Right atrium auricular region (tissue), 2 donors: Measurements from ENCODE around the gene B3GNT5. TPM values are rescaled to one million over a fixed set of nuclear protein-coding genes. Genes with fewer than 3 reads are reported as not detected.

Source experiments
- DNase-seq: peaks from one replicate; pipeline ENCODE4 v3.0.0-alpha.2; 2019; ENCODE audit warnings: low spot score
- H3K27ac ChIP-seq, 2 donors: fragments of 200-600 bp; sonication (generic); 1 replicate in 1 of 2; 2 replicates in 1 of 2; pipeline ENCODE4 v1.5.1; 2016 to 2019
- H3K27me3 ChIP-seq, 2 donors: fragments of 200-600 bp; sonication (generic); one replicate each; pipeline versions ENCODE4 v1.5.1 to v1.6.0; 2017 to 2019
- H3K36me3 ChIP-seq: fragments of 200-600 bp; sonication (generic); one replicate; pipeline ENCODE4 v1.5.1; 2016
- H3K4me1 ChIP-seq, 2 donors: fragments of 200-600 bp; sonication (generic); one replicate each; pipeline versions ENCODE4 v1.5.1 to v1.6.0; 2017 to 2019
- H3K4me3 ChIP-seq, 2 donors: fragments of 200-600 bp; sonication (generic); 1 replicate in 1 of 2; 2 replicates in 1 of 2; pipeline ENCODE4 v1.5.1; 2017 to 2019; ENCODE audit warnings: mild to moderate bottlenecking in 1 of 2, moderate library complexity in 1 of 2
- H3K9me3 ChIP-seq, 2 donors: fragments of 200-600 bp; sonication (generic); one replicate each; pipeline ENCODE4 v1.5.1; 2019
- CTCF ChIP-seq, 2 donors: fragments of 200-600 bp; sonication (generic); IDR thresholded peaks; one replicate each; pipeline ENCODE4 v1.5.1; 2019; ENCODE audit warnings: antibody characterized with exemption in 2 of 2
- total RNA-seq, 2 donors: library from RNA; depleted of rRNA; stranded (reverse); fragments of >200 nt; gene quantifications; one replicate each; pipeline ENCODE4 v1.1.0, GENCODE V29; 2016

Gene B3GNT5
- 1 to 10 TPM; 1.7 to 2.0 TPM for total RNA-seq

GRCh38 chr3:183252973-183253527 lies at the start of gene B3GNT5:
TSS of gene B3GNT5 (plus strand) at chr3:183253253. CDS start at chr3:183269799, 16,546 bp downstream.
- no peak for TF ChIP-seq CTCF (IDR thresholded peaks at IDR 0.05)
- Histone ChIP-seq H3K9me3 (no peaks in the 10 kb centered on the region), H3K27ac (peak within 1 kb of the TSS; percentile 75 to 81), H3K4me3 (peak within 1 kb of the TSS; percentile 53 to 72), H3K4me1 (no peaks in the 10 kb centered on the region), H3K27me3 (no peaks in the 10 kb centered on the region), H3K36me3 (no peaks in the 10 kb centered on the region)
- no peak for DNase-seq

- H3K27me3 ChIP-seq, result no peaks in the 10 kb centered on the region
- H3K36me3 ChIP-seq, result no peaks in the 10 kb centered on the region
- H3K27ac ChIP-seq, result no peak overlapping the region
- no peaks in the 10 kb centered on the region for H3K4me1 ChIP-seq
- H3K4me3 ChIP-seq, result no peak overlapping the region
- TF ChIP-seq CTCF (IDR thresholded peaks at IDR 0.05), result no peak
- no peak for DNase-seq
- peaks cover 0 to 13% of the 10 kb centered on the region in 2 donors for H3K9me3 ChIP-seq
Observed at GRCh38 chr3:183203670-183204069, 49.4 kb upstream of the B3GNT5 start.

- no peak for DNase-seq
- H3K4me3 ChIP-seq, result no peak overlapping the region
- no peak for TF ChIP-seq CTCF (IDR thresholded peaks at IDR 0.05)
- H3K27ac ChIP-seq, result no peak overlapping the region
- H3K9me3 ChIP-seq, result peaks cover 0 to 8% of the 10 kb centered on the region in 2 donors
- no peaks in the 10 kb centered on the region for H3K27me3 ChIP-seq
- H3K36me3 ChIP-seq, result no peaks in the 10 kb centered on the region
- peaks cover 0 to 8% of the 10 kb centered on the region in 2 donors for H3K4me1 ChIP-seq
Observed at GRCh38 chr3:183208260-183208659, 44.8 kb upstream of the B3GNT5 start.

- TF ChIP-seq CTCF (IDR thresholded peaks at IDR 0.05), result no peak
- no peak overlapping the region for H3K4me3 ChIP-seq
- no peaks in the 10 kb centered on the region for H3K36me3 ChIP-seq
- H3K27ac ChIP-seq, result no peak overlapping the region
- no peaks in the 10 kb centered on the region for H3K27me3 ChIP-seq
- DNase-seq, result no peak
- peaks cover 0 to 8% of the 10 kb centered on the region in 2 donors for H3K4me1 ChIP-seq
- H3K9me3 ChIP-seq, result peaks cover 0 to 2% of the 10 kb centered on the region in 2 donors
Observed at GRCh38 chr3:183208800-183209199, 44.3 kb upstream of the B3GNT5 start.

GRCh38 chr3:183210341-183210740 lies 42.7 kb upstream of the B3GNT5 start:
- H3K4me3 ChIP-seq, result no peak overlapping the region
- no peak for TF ChIP-seq CTCF (IDR thresholded peaks at IDR 0.05)
- H3K4me1 ChIP-seq, result peaks cover 0 to 8% of the 10 kb centered on the region in 2 donors
- H3K36me3 ChIP-seq, result no peaks in the 10 kb centered on the region
- H3K27me3 ChIP-seq, result no peaks in the 10 kb centered on the region
- H3K9me3 ChIP-seq, result no peaks in the 10 kb centered on the region
- DNase-seq, result no peak
- H3K27ac ChIP-seq, result peak overlapping the region in 1 of 2 donors; percentile 35

- TF ChIP-seq CTCF (IDR thresholded peaks at IDR 0.05), result no peak
- no peaks in the 10 kb centered on the region for H3K36me3 ChIP-seq
- H3K9me3 ChIP-seq, result no peaks in the 10 kb centered on the region
- peak overlapping the region; percentile 35 to 50 for H3K27ac ChIP-seq
- peaks cover 0 to 8% of the 10 kb centered on the region in 2 donors for H3K4me1 ChIP-seq
- H3K27me3 ChIP-seq, result no peaks in the 10 kb centered on the region
- DNase-seq, result no peak
- H3K4me3 ChIP-seq, result no peak overlapping the region
Observed at GRCh38 chr3:183210862-183211341, 42.2 kb upstream of the B3GNT5 start.
